ENCODE results near the gene POU5F1. TPM values are rescaled to one million over a fixed set of nuclear protein-coding genes. Genes with fewer than 3 reads are reported as not detected.

Gene POU5F1
- total RNA-seq, 4 donors from 2014 or later, result 1.0 TPM; not detected in 3

DNA sequence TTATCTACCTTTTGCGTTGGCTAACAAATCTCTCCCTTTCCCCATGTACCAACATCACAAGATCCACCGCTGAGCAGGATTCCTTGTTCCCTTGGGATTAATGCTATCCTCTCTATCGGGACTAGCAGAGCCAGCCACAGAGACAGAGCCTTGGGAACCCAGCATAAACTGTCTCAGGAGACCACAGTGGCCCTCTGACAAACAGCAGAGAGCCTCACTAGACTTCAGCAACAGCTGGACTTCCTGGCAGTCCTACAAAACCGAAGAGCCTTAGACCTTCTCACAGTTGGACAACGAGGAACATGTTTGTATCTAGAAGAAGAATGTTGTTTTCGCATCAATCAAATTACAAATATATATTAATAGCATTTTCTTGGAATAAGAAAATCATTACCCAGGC lies 39.6 kb upstream of the POU5F1 start:
- no peaks in the 10 kb centered on the region for H3K9me3 ChIP-seq
- 43 to 59% methylated on average over 6 of the region's 6 CpGs for WGBS, 2 donors
- no peak overlapping the region for H3K27ac ChIP-seq
- TF ChIP-seq, protein P1, sequence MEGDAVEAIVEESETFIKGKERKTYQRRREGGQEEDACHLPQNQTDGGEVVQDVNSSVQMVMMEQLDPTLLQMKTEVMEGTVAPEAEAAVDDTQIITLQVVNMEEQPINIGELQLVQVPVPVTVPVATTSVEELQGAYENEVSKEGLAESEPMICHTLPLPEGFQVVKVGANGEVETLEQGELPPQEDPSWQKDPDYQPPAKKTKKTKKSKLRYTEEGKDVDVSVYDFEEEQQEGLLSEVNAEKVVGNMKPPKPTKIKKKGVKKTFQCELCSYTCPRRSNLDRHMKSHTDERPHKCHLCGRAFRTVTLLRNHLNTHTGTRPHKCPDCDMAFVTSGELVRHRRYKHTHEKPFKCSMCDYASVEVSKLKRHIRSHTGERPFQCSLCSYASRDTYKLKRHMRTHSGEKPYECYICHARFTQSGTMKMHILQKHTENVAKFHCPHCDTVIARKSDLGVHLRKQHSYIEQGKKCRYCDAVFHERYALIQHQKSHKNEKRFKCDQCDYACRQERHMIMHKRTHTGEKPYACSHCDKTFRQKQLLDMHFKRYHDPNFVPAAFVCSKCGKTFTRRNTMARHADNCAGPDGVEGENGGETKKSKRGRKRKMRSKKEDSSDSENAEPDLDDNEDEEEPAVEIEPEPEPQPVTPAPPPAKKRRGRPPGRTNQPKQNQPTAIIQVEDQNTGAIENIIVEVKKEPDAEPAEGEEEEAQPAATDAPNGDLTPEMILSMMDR (IDR thresholded peaks at IDR 0.05), result no peak
- TF ChIP-seq POLR2A (IDR thresholded peaks at IDR 0.05), result no peak
- intact Hi-C loops (cut with DNase I), result no loop called here
- H3K36me3 ChIP-seq, result no peaks in the 10 kb centered on the region
- no peaks in the 10 kb centered on the region for H3K27me3 ChIP-seq
- H3K4me3 ChIP-seq (replicated peaks in 1 of 3), result no peak overlapping the region
- no peaks in the 10 kb centered on the region for H3K4me1 ChIP-seq
- DNase-seq, result no peak

DNA sequence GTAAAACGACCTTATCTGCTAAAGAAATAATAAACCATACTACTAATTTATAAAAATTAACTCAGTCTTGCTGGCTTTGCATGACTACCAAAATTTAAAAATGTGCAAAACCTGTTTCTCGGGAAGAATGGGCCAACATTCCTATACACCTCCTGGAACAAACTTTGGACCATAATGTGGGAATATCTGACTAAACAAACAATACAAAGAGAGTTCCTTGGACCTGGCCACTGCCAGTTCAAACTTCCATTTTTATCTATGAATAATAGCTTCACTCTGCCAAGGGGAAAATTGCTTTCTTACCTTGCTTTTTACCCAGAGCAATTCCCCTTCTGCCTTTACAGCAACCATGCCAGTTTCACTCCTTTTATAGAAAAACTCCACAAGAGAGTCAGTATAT lies 38.7 kb upstream of the POU5F1 start:
- WGBS, 2 donors, result 64 to 77% methylated on average over 2 of the region's 2 CpGs
- Histone ChIP-seq H3K9me3 (no peaks in the 10 kb centered on the region), H3K27ac (no peak overlapping the region), H3K4me1 (peaks cover 0 to 3% of the 10 kb centered on the region in 2 donors), H3K4me3 (replicated peaks in 1 of 3) (no peak overlapping the region), H3K36me3 (no peaks in the 10 kb centered on the region), H3K27me3 (no peaks in the 10 kb centered on the region)
- no peak for DNase-seq
- no peak for TF ChIP-seq POLR2A (IDR thresholded peaks at IDR 0.05)
- TF ChIP-seq, protein P1 (IDR thresholded peaks at IDR 0.05), result no peak
- intact Hi-C loops (cut with DNase I), result no loop called here

DNA sequence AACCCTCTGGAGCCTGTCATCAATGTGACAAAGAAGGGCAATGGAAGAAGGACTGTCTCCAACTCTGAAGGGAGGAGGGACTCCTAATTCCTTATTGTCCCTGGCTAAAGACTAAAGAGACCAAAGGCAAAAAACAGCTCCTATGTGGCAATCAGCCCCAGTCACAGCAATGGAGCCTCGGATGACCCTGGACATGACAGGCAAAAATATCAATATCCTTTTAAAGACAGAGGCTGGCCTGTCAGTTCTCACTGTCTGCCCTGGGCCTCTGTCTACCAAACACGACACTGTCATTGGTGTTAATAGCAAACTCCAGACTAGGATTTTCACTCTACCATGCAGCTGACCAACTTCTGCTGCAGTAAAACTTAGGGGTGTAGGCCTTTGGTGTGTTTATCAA lies 38.0 kb upstream of the POU5F1 start:
- no peak for TF ChIP-seq POLR2A (IDR thresholded peaks at IDR 0.05)
- TF ChIP-seq, protein P1 (IDR thresholded peaks at IDR 0.05), result no peak
- Histone ChIP-seq H3K4me3 (replicated peaks in 1 of 3) (no peak overlapping the region), H3K4me1 (peaks cover 0 to 5% of the 10 kb centered on the region in 2 donors), H3K9me3 (no peaks in the 10 kb centered on the region), H3K27me3 (no peaks in the 10 kb centered on the region), H3K27ac (no peak overlapping the region), H3K36me3 (no peaks in the 10 kb centered on the region)
- no peak for DNase-seq
- intact Hi-C loops (cut with DNase I), result no loop called here
- WGBS, 2 donors, result 69 to 93% methylated on average over 2 of the region's 2 CpGs

DNA sequence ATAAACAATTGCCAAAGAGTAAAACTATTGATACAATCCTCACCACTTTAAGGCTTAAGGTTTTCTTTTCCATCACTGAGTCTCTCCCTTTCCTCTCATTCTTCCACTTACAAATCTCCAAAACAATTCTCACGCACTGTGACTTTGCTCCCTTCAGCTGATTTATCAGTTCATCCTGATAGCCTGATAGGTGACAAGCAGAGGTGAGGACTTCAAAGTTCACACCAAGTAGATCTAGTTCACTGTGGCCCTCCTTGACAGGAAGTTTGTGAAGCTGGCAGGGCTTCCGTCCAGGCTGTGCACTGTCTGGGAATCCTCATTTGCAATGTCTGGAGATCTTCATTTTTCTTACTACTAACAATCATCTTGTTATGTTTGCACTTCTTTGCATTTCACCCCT lies 35.2 kb upstream of the POU5F1 start:
- no peak for DNase-seq
- no peaks in the 10 kb centered on the region for H3K9me3 ChIP-seq
- peaks cover 0 to 19% of the 10 kb centered on the region in 2 donors for H3K4me1 ChIP-seq
- no peak overlapping the region for H3K4me3 ChIP-seq (replicated peaks in 1 of 3)
- intact Hi-C loops (cut with DNase I), result no loop called here
- no peaks in the 10 kb centered on the region for H3K36me3 ChIP-seq
- no peak for TF ChIP-seq POLR2A (IDR thresholded peaks at IDR 0.05)
- H3K27ac ChIP-seq, result no peak overlapping the region
- 63 to 68% methylated on average over 2 of the region's 2 CpGs for WGBS, 2 donors
- no peaks in the 10 kb centered on the region for H3K27me3 ChIP-seq

DNA sequence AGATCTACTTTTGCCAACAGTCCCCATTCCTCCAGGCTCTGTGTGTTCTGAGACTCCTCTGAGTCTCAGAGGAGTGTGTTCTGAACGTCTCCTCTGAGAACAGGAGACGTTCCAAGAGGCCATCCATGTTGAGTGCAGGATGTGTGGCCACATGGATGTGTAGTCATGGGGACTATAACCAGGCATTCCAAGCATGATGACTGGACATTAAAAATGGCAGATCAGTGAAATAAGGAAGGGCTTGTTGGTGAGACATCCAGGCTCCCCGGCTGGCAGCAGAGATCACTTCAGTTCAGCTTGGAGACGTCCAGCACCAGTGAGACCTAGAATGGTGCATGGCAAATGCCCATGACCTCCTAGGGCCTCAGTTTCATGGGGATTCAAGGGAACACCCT lies 34.3 kb upstream of the POU5F1 start:
- no peak for DNase-seq
- intact Hi-C loops (cut with DNase I), result no loop called here
- Histone ChIP-seq H3K4me1 (peaks cover 0 to 19% of the 10 kb centered on the region in 2 donors), H3K27ac (no peak overlapping the region), H3K4me3 (replicated peaks in 1 of 3) (no peak overlapping the region), H3K36me3 (no peaks in the 10 kb centered on the region), H3K27me3 (no peaks in the 10 kb centered on the region), H3K9me3 (no peaks in the 10 kb centered on the region)
- no peak for TF ChIP-seq POLR2A (IDR thresholded peaks at IDR 0.05)
- TF ChIP-seq, protein P1 (IDR thresholded peaks at IDR 0.05), result no peak
- 67 to 77% methylated on average over 4 of the region's 4 CpGs for WGBS, 2 donors
